ENCODE data around the gene VMAC.

The VMAC gene

DNA sequence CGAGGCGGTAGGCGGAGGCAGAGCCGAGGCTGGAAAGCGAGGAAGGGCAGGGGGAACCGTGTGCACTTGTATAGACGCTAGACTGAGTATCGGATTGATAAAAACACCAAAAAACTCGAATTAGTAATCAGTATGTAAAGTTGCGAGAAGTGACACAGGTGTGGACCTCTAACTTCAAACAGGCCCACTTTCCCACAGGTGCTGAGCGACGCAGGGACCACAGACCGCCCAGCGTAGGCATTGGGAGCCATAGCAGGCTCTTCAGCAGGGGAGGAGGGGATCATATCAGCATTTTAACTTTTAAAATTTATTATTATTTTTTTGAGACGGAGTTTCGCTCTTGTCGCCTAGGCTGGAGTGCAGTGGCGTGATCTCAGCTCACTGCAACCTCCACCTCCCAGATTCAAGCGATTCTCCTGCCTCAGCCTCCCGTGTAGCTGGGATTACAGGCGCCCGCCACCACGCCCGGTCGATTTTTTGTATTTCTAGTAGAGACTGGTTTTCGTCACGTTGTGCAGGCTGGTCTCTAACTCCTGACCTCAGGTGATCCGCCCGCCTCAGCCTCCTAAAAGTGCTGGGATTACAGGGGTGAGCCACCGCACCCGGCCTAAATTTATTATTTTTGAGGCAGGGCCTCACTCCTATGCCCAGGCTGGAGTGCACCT is 574 bp downstream of the VMAC start:
- Histone ChIP-seq H3K79me2 (ENCODE audit: insufficient read depth, low read depth) (peaks cover 33% of the 10 kb centered on the region), H3K36me3 (ENCODE audit: insufficient read depth) (no peaks in the 10 kb centered on the region), H4K20me1 (ENCODE audit: insufficient read depth) (no peaks in the 10 kb centered on the region; the same call in 1 of the 2 replicates), H3K27ac (no peak overlapping the region), H3K9ac (peak overlapping the region; percentile 50; the same call in 1 of the 2 replicates), H3K4me3 (IDR thresholded peaks at IDR 0.05; ENCODE audit: insufficient read depth, low read depth, low read length) (no peak overlapping the region), H3K4me1 (ENCODE audit: low read depth, poor library complexity, severe bottlenecking) (peaks cover 9% of the 10 kb centered on the region), H3K4me2 (peak overlapping the region; percentile 47), H2AFZ (ENCODE audit: low read depth) (peak overlapping the region; percentile 51; the same call in 1 of the 2 replicates), H3K27me3 (ENCODE audit: insufficient read depth, low read depth) (no peaks in the 10 kb centered on the region)
- TF ChIP-seq, protein P1, sequence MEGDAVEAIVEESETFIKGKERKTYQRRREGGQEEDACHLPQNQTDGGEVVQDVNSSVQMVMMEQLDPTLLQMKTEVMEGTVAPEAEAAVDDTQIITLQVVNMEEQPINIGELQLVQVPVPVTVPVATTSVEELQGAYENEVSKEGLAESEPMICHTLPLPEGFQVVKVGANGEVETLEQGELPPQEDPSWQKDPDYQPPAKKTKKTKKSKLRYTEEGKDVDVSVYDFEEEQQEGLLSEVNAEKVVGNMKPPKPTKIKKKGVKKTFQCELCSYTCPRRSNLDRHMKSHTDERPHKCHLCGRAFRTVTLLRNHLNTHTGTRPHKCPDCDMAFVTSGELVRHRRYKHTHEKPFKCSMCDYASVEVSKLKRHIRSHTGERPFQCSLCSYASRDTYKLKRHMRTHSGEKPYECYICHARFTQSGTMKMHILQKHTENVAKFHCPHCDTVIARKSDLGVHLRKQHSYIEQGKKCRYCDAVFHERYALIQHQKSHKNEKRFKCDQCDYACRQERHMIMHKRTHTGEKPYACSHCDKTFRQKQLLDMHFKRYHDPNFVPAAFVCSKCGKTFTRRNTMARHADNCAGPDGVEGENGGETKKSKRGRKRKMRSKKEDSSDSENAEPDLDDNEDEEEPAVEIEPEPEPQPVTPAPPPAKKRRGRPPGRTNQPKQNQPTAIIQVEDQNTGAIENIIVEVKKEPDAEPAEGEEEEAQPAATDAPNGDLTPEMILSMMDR (conservative IDR thresholded peaks at IDR 0.05; ENCODE audit: low read depth, low read length), result no peak

DNA sequence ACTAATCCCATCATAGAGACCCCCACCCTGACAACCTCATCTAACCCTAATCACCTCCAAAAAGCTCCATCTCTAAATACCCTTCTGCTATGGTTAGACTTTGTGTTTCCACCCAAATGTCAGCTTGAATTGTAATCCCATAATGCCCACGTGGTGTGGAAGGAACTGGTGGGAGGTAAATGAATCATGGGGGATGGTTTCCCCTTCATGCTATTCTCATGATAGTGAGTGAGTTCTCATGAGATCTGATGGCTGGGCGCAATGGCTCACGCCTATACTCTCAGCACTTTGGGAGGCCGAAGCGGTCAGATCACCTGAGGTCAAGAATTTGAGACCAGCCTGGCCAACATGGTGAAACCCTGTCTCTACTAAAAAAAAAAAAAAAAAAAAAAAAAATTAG is 2.6 kb downstream of the VMAC start:
- Histone ChIP-seq H3K27ac (no peak overlapping the region), H3K36me3 (ENCODE audit: insufficient read depth) (no peaks in the 10 kb centered on the region), H3K4me2 (no peak overlapping the region), H2AFZ (ENCODE audit: low read depth) (no peak overlapping the region), H3K79me2 (ENCODE audit: insufficient read depth, low read depth) (peaks cover 13% of the 10 kb centered on the region), H3K4me3 (IDR thresholded peaks at IDR 0.05; ENCODE audit: insufficient read depth, low read depth, low read length) (no peak overlapping the region), H3K27me3 (ENCODE audit: insufficient read depth, low read depth) (no peaks in the 10 kb centered on the region), H4K20me1 (ENCODE audit: insufficient read depth) (no peaks in the 10 kb centered on the region), H3K4me1 (ENCODE audit: low read depth, poor library complexity, severe bottlenecking) (peaks cover 9% of the 10 kb centered on the region), H3K9ac (no peak overlapping the region)
- TF ChIP-seq, protein P1 (conservative IDR thresholded peaks at IDR 0.05; ENCODE audit: low read depth, low read length), result no peak

DNA sequence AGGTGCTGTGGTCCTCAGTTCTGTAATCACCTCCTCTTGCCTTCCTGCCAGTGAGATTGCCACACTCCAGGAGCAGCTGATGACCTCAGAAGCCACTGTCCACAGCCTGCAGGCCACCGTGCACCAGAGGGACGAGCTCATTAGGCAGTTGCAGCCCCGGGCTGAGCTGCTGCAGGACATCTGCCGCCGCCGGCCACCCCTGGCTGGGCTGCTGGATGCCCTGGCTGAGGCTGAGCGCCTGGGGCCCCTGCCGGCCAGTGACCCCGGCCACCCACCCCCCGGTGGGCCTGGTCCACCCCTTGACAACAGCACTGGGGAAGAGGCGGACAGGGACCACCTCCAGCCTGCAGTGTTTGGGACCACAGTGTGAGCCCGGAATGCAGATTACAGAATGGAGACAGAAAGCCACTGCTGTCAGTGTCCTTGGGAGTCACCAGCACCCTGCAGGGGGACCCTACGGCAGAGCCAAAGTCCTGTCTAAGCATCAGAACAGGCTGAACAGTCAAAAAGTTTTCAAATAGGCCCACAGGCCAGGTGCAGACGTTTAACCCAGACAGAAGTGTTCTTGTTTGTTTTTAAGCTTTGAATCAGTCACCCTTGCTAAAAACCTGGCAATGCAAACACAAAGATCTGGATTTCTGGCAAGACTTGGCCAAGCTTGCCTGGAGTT is 4.2 kb downstream of the VMAC start:
- H3K27me3 ChIP-seq (ENCODE audit: insufficient read depth, low read depth), result no peaks in the 10 kb centered on the region
- H3K4me3 ChIP-seq (IDR thresholded peaks at IDR 0.05; ENCODE audit: insufficient read depth, low read depth, low read length), result no peak overlapping the region
- H3K36me3 ChIP-seq (ENCODE audit: insufficient read depth), result no peaks in the 10 kb centered on the region
- no peak overlapping the region for H2AFZ ChIP-seq (ENCODE audit: low read depth)
- no peak overlapping the region for H3K9ac ChIP-seq
- H4K20me1 ChIP-seq (ENCODE audit: insufficient read depth), result no peaks in the 10 kb centered on the region
- no peak overlapping the region for H3K4me2 ChIP-seq
- TF ChIP-seq, protein P1 (conservative IDR thresholded peaks at IDR 0.05; ENCODE audit: low read depth, low read length), result no peak
- H3K4me1 ChIP-seq (ENCODE audit: low read depth, poor library complexity, severe bottlenecking), result peaks cover 5% of the 10 kb centered on the region
- no peaks in the 10 kb centered on the region for H3K79me2 ChIP-seq (ENCODE audit: insufficient read depth, low read depth)
- H3K27ac ChIP-seq, result no peak overlapping the region

GRCh38 chr19:5910638-5910907 is 5.9 kb downstream of the VMAC start:
- TF ChIP-seq, protein P1 (conservative IDR thresholded peaks at IDR 0.05; ENCODE audit: low read depth, low read length), result no peak
- H3K4me2 ChIP-seq, result no peak overlapping the region
- H3K79me2 ChIP-seq (ENCODE audit: insufficient read depth, low read depth), result no peaks in the 10 kb centered on the region
- H3K4me3 ChIP-seq (IDR thresholded peaks at IDR 0.05; ENCODE audit: insufficient read depth, low read depth, low read length), result no peak overlapping the region
- no peaks in the 10 kb centered on the region for H3K36me3 ChIP-seq (ENCODE audit: insufficient read depth)
- no peak overlapping the region for H3K27ac ChIP-seq
- no peak overlapping the region for H2AFZ ChIP-seq (ENCODE audit: low read depth)
- no peaks in the 10 kb centered on the region for H4K20me1 ChIP-seq (ENCODE audit: insufficient read depth)
- peaks cover under 1% of the 10 kb centered on the region for H3K4me1 ChIP-seq (ENCODE audit: low read depth, poor library complexity, severe bottlenecking)
- H3K27me3 ChIP-seq (ENCODE audit: insufficient read depth, low read depth), result no peaks in the 10 kb centered on the region
- H3K9ac ChIP-seq, result no peak overlapping the region
